CD4-positive, alpha-beta T cell treated with Interleukin-10 for 1 hour (primary cell): ENCODE data around the gene CDPF1.
"Not testable (repeated sequence)": the region's sequence is repeated elsewhere in the genome, so short reads cannot be mapped to it uniquely, and the experiment has no call there.

ENCODE experiments used
- DNase-seq: peaks from one replicate; pipeline ENCODE4 v3.0.0-alpha.2; 2020

Gene CDPF1

GRCh38 chr22:46281866-46282678 is 32.0 kb upstream of the CDPF1 start:
- no peak for DNase-seq

- DNase-seq = peak; percentile 67
Measured at GRCh38 chr22:46280999-46281623, 31.0 kb upstream of the CDPF1 start.

- DNase-seq = no peak
Measured at GRCh38 chr22:46280063-46280817, 30.1 kb upstream of the CDPF1 start.

- DNase-seq = no peak
Measured at GRCh38 chr22:46278656-46279645, 28.9 kb upstream of the CDPF1 start.

- DNase-seq = no peak
Measured at GRCh38 chr22:46276563-46276962, 26.5 kb upstream of the CDPF1 start.

GRCh38 chr22:46275455-46276122 is 25.5 kb upstream of the CDPF1 start:
- no peak for DNase-seq

GRCh38 chr22:46274381-46274780 is 24.3 kb upstream of the CDPF1 start:
- no peak for DNase-seq

GRCh38 chr22:46273432-46274148 is 23.5 kb upstream of the CDPF1 start:
- DNase-seq = no peak

- DNase-seq = no peak
Measured at GRCh38 chr22:46272762-46273431, 22.8 kb upstream of the CDPF1 start.

GRCh38 chr22:46272196-46272595 is 22.1 kb upstream of the CDPF1 start:
- DNase-seq = no peak

GRCh38 chr22:46269564-46269963 is 19.5 kb upstream of the CDPF1 start:
- DNase-seq = no peak

- DNase-seq = peak; percentile 63
Measured at GRCh38 chr22:46267431-46268279, 17.6 kb upstream of the CDPF1 start, which contains the start of gene TTC38. Gene TTC38 (plus strand): TSS chr22:46268008. CDS start chr22:46268040, 32 bp downstream.

- not testable (repeated sequence) for DNase-seq
Measured at GRCh38 chr22:46265627-46266026, 15.5 kb upstream of the CDPF1 start.

- not testable (repeated sequence) for DNase-seq
Measured at GRCh38 chr22:46264520-46264919, 14.4 kb upstream of the CDPF1 start.

GRCh38 chr22:46263216-46263590 is 13.1 kb upstream of the CDPF1 start, which contains the start of gene PKDREJ:
Gene PKDREJ (minus strand): TSS chr22:46263343. CDS start chr22:46263322, 21 bp downstream.
- no peak for DNase-seq

- peak; percentile 49 for DNase-seq
Measured at GRCh38 chr22:46262449-46263215, 12.5 kb upstream of the CDPF1 start.

- no peak for DNase-seq
Measured at GRCh38 chr22:46260038-46260437, 9.9 kb upstream of the CDPF1 start.

GRCh38 chr22:46259374-46259773 is 9.3 kb upstream of the CDPF1 start:
- no peak for DNase-seq
